ENCODE results near the gene EPHA4.

EPHA4 gene

GRCh38 chr2:221435171-221435570 is 136.9 kb downstream of the EPHA4 start:
- no peak for DNase-seq
- no peaks in the 10 kb centered on the region for H3K4me1 ChIP-seq (ENCODE audit: insufficient read depth, low read length)
- H3K79me2 ChIP-seq (ENCODE audit: insufficient read depth, low read length) = no peaks in the 10 kb centered on the region
- no peak overlapping the region for H3K4me3 ChIP-seq (ENCODE audit: low read depth in 1 of 2, low read length in 2 of 2)
- no peaks in the 10 kb centered on the region for H3K36me3 ChIP-seq (ENCODE audit: insufficient read depth, low read length)
- no peaks in the 10 kb centered on the region for H4K20me1 ChIP-seq (ENCODE audit: insufficient read depth, low read length)
- TF ChIP-seq CTCF (IDR thresholded peaks at IDR 0.05; ENCODE audit: borderline replicate concordance, extremely low read depth, low read length, poor library complexity, severe bottlenecking) (no peak), EZH2 (IDR thresholded peaks at IDR 0.05; ENCODE audit: borderline replicate concordance, low read depth, low read length, severe bottlenecking) (no peak)
- no peak overlapping the region for H3K9ac ChIP-seq (ENCODE audit: low read depth, low read length)
- no peak overlapping the region for H2AFZ ChIP-seq (ENCODE audit: low read depth, low read length)
- no peak overlapping the region for H3K27ac ChIP-seq (ENCODE audit: low read length)
- H3K9me3 ChIP-seq (ENCODE audit: insufficient read depth, low read length, severe bottlenecking) = no peaks in the 10 kb centered on the region
- H3K27me3 ChIP-seq (ENCODE audit: insufficient read depth, low read length, poor library complexity) = no peaks in the 10 kb centered on the region
- no peak for ATAC-seq (ENCODE audit: insufficient read depth, low read depth)
- no peak overlapping the region for H3K4me2 ChIP-seq (ENCODE audit: insufficient read depth, low read length)

- H3K27me3 ChIP-seq (ENCODE audit: insufficient read depth, low read length, poor library complexity) = no peaks in the 10 kb centered on the region
- no peak overlapping the region for H3K4me3 ChIP-seq (ENCODE audit: low read depth in 1 of 2, low read length in 2 of 2)
- TF ChIP-seq EZH2 (IDR thresholded peaks at IDR 0.05; ENCODE audit: borderline replicate concordance, low read depth, low read length, severe bottlenecking) (no peak), CTCF (IDR thresholded peaks at IDR 0.05; ENCODE audit: borderline replicate concordance, extremely low read depth, low read length, poor library complexity, severe bottlenecking) (no peak)
- DNase-seq (no peak), ATAC-seq (ENCODE audit: insufficient read depth, low read depth) (no peak)
- no peaks in the 10 kb centered on the region for H3K9me3 ChIP-seq (ENCODE audit: insufficient read depth, low read length, severe bottlenecking)
- H4K20me1 ChIP-seq (ENCODE audit: insufficient read depth, low read length) = no peaks in the 10 kb centered on the region
- H3K36me3 ChIP-seq (ENCODE audit: insufficient read depth, low read length) = no peaks in the 10 kb centered on the region
- H3K4me2 ChIP-seq (ENCODE audit: insufficient read depth, low read length) = no peak overlapping the region
- no peak overlapping the region for H3K9ac ChIP-seq (ENCODE audit: low read depth, low read length)
- no peak overlapping the region for H2AFZ ChIP-seq (ENCODE audit: low read depth, low read length)
- no peak overlapping the region for H3K27ac ChIP-seq (ENCODE audit: low read length)
- no peaks in the 10 kb centered on the region for H3K79me2 ChIP-seq (ENCODE audit: insufficient read depth, low read length)
- no peaks in the 10 kb centered on the region for H3K4me1 ChIP-seq (ENCODE audit: insufficient read depth, low read length)
These were observed 138.0 kb downstream of the EPHA4 start for GRCh38 chr2:221434142-221434541.

GRCh38 chr2:221431477-221431876 is 140.6 kb downstream of the EPHA4 start:
- no peak overlapping the region for H3K27ac ChIP-seq (ENCODE audit: low read length)
- H3K27me3 ChIP-seq (ENCODE audit: insufficient read depth, low read length, poor library complexity) = no peaks in the 10 kb centered on the region
- H2AFZ ChIP-seq (ENCODE audit: low read depth, low read length) = no peak overlapping the region
- no peaks in the 10 kb centered on the region for H3K4me1 ChIP-seq (ENCODE audit: insufficient read depth, low read length)
- no peak overlapping the region for H3K4me3 ChIP-seq (ENCODE audit: low read depth in 1 of 2, low read length in 2 of 2)
- ATAC-seq (ENCODE audit: insufficient read depth, low read depth) (no peak), DNase-seq (no peak)
- no peak overlapping the region for H3K9ac ChIP-seq (ENCODE audit: low read depth, low read length)
- H4K20me1 ChIP-seq (ENCODE audit: insufficient read depth, low read length) = no peaks in the 10 kb centered on the region
- TF ChIP-seq EZH2 (IDR thresholded peaks at IDR 0.05; ENCODE audit: borderline replicate concordance, low read depth, low read length, severe bottlenecking) (no peak), CTCF (IDR thresholded peaks at IDR 0.05; ENCODE audit: borderline replicate concordance, extremely low read depth, low read length, poor library complexity, severe bottlenecking) (no peak)
- H3K36me3 ChIP-seq (ENCODE audit: insufficient read depth, low read length) = no peaks in the 10 kb centered on the region
- no peak overlapping the region for H3K4me2 ChIP-seq (ENCODE audit: insufficient read depth, low read length)
- H3K79me2 ChIP-seq (ENCODE audit: insufficient read depth, low read length) = no peaks in the 10 kb centered on the region
- no peaks in the 10 kb centered on the region for H3K9me3 ChIP-seq (ENCODE audit: insufficient read depth, low read length, severe bottlenecking)
